HG03342 (cell line): Measurements from ENCODE around the gene MUC6.

Experiments used
- ATAC-seq: cut with Tn5 transposase; IDR thresholded peaks from one replicate; pipeline ENCODE4 v1.9.1; 2021; ENCODE audit warnings: mild to moderate bottlenecking, moderate library complexity; ENCODE audit not compliant: unreplicated experiment

Gene MUC6

DNA sequence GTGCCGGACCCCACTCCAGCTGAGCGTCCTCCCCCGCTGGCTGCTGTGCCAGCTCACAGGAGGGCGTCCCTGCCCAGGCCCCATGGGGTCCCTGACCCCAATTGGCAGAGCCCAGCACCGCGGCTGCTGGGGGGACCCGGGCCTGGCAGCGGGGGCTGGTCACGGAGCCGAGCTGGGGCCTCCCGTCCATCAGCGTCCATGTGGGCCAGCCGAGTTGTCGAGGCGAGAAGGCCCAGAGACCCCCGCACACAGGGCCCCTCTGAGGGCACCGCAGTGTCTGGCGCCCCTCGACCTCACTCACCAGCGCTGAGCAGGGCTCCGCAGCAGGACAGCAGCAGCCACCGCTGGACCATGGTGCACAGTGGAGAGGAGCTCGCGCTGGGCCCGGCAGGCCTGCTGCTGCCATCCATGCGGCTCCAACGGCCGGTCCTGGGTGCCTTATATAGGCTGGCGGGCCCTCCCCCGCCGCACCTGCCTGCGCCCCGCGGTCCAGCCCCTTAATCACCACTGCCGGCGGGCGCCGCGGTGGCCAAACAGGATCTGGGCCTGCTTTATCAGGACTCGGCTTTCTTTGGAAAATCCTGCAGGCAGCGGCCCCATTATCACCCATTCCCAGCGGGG lies at the start of gene MUC6:
TSS of gene MUC6 (minus strand) at position 416 of the 621 bp plus-strand sequence. CDS start at position 353, 63 bp downstream.
- no peak for ATAC-seq

DNA sequence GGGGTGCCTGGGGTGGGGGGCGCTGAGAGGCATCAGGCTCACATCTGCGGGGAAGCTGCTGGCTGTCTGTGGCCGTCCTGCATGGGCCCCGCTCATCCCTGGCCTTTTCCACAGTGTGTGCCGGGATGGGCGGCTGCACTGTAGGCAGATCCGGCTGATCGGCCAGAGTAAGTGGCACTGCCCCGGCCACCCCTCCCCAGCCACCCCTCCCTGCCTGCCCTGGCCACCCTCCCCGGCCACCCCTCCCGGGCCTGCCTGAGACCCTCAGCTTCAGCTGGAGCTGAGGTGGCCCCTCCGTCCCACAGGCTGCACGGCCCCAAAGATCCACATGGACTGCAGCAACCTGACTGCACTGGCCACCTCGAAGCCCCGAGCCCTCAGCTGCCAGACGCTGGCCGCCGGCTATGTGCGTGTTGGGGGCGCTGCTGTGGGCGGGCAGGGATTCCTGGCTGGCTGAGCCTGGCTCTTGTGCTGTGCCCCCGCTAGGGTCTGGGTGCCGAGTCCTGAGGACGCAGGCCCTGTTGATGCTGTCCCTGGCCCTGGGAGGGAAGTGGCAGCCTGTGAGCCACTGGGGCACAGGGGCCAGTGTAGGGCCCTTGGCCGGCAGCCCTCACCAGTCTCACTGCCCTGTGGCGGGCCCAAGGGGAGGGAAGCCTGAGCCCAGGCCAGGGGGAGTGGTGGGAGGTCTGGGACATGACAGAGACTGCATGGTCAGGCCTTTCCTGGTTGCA lies 49.1 kb upstream of the MUC6 start:
- no peak for ATAC-seq

DNA sequence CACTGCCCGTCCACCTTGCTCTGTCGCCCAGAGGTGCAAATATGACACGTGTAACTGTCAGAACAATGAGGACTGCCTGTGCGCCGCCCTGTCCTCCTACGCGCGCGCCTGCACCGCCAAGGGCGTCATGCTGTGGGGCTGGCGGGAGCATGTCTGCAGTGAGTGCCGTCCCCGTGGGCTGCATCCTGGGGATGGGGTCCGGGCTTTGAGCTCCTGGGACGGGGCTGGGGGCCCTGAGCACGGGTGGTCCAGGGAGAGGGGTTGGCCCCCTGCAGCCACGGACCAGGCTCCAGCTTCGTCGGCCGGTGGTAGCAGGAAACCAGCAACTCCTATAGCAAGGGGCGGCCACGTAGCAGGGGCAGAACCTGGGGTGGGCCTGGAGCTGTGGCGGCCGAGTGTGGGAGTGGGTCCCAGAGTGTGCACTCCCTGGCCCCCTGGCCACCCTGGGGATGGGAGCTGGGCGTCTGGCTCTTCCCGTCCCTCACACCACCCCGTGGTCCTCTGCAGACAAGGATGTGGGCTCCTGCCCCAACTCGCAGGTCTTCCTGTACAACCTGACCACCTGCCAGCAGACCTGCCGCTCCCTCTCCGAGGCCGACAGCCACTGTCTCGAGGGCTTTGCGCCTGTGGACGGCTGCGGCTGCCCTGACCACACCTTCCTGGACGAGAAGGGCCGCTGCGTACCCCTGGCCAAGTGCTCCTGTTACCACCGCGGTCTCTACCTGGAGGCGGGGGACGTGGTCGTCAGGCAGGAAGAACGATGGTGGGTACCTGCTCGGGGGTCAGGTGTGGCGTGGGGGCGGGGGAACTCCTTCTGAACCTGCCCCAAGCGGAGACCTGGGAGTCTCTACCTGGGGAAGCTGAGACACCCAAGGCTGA lies 48.3 kb upstream of the MUC6 start:
- ATAC-seq: no peak

DNA sequence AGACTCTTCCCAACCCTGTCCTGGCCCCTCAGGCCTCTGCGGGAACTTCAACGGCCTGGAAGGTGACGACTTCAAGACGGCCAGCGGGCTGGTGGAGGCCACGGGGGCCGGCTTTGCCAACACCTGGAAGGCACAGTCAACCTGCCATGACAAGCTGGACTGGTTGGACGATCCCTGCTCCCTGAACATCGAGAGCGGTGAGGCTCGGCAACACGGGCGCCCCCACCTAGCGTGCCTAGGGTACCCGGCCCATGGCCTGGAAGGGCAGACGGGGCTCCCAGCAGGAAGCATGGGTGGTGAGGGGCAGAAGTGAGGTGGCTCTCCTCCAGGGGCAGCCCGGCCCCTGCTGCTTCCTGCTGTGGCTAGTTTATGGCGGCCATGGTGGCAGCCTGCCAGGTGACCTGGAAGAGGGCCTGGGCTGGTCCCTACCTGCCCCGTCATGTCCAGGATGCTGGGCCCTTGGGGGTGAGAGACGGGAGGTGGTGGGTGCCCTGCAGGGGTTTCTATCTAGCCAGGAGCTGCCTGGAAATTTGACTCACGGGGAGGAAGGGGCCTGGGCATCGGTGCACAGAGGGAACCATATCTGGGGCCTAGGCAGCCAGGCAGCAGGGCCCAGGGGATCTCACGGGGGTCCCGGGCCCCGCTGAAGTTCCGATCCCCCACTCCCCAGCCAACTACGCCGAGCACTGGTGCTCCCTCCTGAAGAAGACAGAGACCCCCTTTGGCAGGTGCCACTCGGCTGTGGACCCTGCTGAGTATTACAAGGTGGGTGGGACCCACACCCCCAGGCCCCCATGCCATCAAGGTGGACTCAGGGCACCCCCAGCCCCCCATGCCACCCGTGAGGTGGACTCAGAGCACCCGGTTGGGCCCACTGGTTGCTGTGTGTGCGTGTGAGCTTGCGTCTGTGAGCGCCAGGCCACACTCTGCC lies 47.4 kb upstream of the MUC6 start:
- ATAC-seq: no peak

DNA sequence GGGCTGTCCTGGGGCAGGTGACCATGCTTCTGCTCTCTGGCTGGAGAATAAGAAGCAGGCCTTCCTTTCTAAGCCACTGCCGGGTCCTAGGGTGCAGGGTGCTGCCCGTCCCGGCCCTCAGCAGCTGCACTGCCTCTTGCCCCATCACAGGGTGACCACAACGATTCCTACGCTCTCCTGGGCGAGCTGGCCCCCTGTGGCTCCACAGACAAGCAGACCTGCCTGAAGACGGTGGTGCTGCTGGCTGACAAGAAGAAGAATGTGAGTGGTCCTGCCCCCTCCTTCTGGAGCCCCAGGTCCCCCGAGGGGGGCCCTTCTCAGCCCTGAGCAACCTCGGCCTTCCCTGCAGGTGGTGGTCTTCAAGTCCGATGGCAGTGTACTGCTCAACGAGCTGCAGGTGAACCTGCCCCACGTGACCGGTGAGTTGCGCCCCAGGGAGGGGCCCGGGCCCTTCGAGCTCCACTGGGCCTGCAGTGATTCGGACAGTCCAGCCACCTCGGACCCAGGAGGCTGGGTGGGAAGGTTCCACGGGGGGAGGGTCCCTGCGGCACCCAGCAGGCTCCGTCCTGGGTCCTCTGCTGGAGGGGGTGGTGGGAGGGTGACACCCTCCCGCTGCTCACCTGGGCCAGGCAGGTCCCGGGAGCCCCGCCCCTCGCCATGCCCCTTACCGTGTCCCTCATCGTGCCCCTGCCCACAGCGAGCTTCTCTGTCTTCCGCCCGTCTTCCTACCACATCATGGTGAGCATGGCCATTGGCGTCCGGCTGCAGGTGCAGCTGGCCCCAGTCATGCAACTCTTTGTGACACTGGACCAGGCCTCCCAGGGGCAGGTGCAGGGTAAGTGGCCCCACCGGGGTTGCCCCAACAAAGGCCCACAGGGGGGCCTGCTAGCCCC lies 46.5 kb upstream of the MUC6 start:
- no peak for ATAC-seq

DNA sequence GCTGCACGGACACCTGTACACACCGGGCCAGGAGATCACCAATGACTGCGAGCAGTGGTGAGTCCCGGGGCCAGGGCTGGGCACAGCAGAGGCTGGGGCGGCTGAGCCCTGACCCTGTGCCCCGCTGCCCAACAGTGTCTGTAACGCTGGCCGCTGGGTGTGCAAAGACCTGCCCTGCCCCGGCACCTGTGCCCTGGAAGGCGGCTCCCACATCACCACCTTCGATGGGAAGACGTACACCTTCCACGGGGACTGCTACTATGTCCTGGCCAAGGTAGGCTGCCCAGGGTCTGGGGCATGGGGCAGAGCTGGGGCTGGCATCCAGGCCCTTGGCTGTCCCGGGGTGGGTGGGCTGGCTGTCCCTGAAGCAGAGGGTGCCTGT lies 45.8 kb upstream of the MUC6 start:
- no peak for ATAC-seq

DNA sequence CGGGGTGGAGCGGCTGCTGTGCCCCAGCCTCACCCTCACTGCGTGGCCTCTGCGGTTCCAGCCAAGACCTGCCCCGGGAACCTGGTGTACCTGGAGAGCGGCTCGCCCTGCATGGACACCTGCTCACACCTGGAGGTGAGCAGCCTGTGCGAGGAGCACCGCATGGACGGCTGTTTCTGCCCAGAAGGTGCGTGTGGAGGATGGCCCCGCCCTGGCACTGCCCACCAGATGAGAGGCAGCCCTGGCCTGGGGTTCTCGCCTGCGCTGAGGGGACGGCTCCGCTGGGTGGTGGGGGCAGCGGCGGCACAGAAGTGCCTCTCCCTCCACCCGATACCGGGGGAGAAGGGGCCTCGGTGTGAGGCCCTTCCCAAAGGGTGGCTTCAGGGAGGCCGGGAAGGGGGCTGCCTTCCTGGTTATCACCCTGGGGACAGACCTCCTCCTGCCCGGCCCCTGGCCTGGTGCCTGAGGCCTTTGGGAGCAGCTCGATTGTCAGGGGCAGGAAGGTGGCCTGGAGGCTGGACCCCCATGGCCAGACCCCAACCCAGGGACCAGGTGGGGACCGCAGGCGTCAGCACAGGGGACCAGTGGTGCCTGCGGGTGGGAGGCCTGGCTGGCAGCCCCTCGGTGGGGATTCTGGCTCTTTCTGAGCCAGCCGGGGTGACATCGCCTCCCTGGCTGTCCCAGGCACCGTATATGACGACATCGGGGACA lies 45.2 kb upstream of the MUC6 start:
- ATAC-seq: no peak

- ATAC-seq: no peak
These were observed 41.7 kb upstream of the MUC6 start for GRCh38 chr11:1078191-1078601.

GRCh38 chr11:1077417-1078119 lies 41.0 kb upstream of the MUC6 start:
- ATAC-seq: no peak

DNA sequence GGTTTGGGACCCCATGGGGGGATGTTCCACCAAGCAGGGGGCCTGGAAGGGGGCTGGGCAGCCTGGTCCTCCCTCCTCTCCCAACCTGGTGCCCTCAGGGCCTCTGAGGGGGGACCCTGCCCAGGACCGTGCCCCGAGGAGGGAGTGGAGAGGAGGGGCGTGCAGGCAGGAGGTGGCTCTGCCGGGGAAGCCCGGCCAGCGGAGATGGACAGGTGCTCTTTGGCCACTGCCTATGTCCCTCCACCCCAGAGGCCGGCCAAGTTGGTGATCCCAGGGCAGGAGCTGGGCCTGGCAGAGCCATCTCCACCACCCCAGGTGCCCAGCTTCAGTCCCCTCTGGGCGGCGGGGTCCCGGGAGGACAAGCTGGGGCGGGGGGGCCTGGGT lies 40.5 kb upstream of the MUC6 start:
- ATAC-seq: no peak

- no peak for ATAC-seq
These were observed 39.6 kb upstream of the MUC6 start for GRCh38 chr11:1076061-1076665.

GRCh38 chr11:1075341-1075911 lies 38.9 kb upstream of the MUC6 start:
- no peak for ATAC-seq

DNA sequence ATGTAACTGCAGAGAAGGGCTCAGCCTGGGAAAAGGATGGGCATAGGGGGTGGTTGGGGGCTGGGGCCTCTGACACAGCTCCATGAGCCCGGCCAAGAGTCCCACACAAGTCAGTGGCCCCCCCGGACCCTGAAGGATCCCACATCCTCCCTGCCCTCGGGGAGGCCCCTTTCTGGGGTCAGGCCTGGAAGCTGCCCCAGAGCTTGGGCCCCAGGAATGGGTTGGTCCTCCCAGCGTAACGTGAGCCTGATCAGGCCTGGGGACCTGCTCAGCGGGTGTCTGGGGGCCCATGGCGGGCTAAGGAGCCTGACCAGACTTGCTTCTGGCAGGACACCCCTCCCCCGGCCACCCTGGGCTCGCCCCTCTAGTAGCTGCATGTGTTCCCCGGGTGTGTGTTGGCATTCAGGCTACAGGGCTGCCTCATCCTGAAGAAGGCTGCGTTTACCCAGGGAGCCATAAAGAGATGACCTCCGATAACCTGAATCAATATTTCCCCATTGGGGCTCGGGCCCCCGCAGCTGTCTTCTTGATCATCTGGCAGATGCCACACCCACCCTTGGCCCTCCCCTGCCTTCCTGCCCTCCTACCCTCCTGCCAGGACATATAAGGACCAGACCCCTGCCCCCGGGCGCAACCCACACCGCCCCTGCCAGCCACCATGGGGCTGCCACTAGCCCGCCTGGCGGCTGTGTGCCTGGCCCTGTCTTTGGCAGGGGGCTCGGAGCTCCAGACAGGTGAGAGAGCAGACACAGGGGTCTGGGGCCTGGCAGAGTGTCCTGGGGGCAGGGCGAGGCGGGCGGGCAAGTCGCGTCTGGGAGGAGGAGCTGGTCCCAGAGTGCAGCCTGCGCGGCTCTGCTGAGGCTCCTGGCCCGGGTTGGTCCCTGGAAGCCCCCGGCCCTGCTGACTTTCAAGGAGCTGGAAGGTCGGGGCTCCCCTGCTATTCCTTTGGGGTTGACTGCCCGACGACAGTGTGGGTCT lies 38.0 kb upstream of the MUC6 start, which contains the start of gene MUC2:
TSS of gene MUC2 (plus strand) at position 631 of the 978 bp plus-strand sequence.
- no peak for ATAC-seq

GRCh38 chr11:1073851-1074243 lies 37.3 kb upstream of the MUC6 start:
- ATAC-seq: no peak

DNA sequence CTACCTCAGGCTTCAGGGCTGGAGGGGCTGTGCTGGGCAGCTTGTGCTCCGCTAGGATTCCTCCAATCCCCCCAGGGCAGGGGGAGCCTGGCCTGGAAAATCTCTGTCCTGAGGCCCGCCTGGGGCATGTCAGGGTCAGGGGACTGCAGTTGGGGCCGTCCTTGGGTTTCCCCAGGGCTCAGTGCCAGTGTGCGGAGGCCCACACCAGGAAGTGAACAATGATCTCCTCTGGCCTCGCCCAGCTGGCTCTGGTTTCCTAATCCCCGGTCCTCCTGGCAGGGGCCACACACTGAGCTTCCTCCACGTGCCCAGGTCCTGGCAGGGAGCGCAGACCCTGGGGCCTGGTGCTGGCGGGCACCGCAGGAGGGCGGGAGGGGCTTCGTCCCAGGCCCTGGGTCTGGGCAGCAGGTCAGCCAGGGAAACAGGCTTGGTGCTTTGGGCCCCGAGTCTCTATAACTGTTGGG lies 36.8 kb upstream of the MUC6 start:
- ATAC-seq: no peak

GRCh38 chr11:1072821-1073231 lies 36.3 kb upstream of the MUC6 start:
- no peak for ATAC-seq
